ENCODE results near the gene NASP. TPM values are rescaled to one million over a fixed set of nuclear protein-coding genes. Genes with fewer than 3 reads are reported as not detected.
A peak's percentile ranks its signal among the peaks of the same experiment; 100 is the strongest.
"Not testable (repeated sequence)": the region's sequence is repeated elsewhere in the genome, so short reads cannot be mapped to it uniquely, and the experiment has no call there.

The NASP gene
- total and polyA plus RNA-seq, 2 experiments from 2014 or later = 294 to 1,039 TPM

- TF ChIP-seq ZNF462 (CRISPR knock-in tag; IDR thresholded peaks at IDR 0.05) (no peak), ETS1 (IDR thresholded peaks at IDR 0.05) (no peak), STAT1 (IDR thresholded peaks at IDR 0.05; ENCODE audit: unreplicated experiment) (no peak), CTCF (conservative IDR thresholded peaks at IDR 0.05; ENCODE audit: low read depth in 2 of 2) (no peak), POLR2AphosphoS5 (IDR thresholded peaks at IDR 0.05; ENCODE audit: low read depth) (no peak), EZH2 (IDR thresholded peaks at IDR 0.05; ENCODE audit: low read depth, unreplicated experiment) (no peak), ZNF331 (CRISPR knock-in tag; IDR thresholded peaks at IDR 0.05; ENCODE audit: low read depth) (no peak), JUNB (IDR thresholded peaks at IDR 0.05; ENCODE audit: unreplicated experiment) (no peak), CREB1 (CRISPR knock-in tag; IDR thresholded peaks at IDR 0.05; ENCODE audit: low read depth) (no peak), EZH2phosphoT487 (IDR thresholded peaks at IDR 0.05; ENCODE audit: unreplicated experiment) (no peak), NANOG (IDR thresholded peaks at IDR 0.05; ENCODE audit: borderline replicate concordance) (no peak), ZNF114 (CRISPR knock-in tag; IDR thresholded peaks at IDR 0.05) (no peak)
These were observed 10.6 kb downstream of the NASP start (continued) for GRCh38 chr1:45594412-45594811.

- H3K4me3 Mint-ChIP-seq; H3K9me2 ChIP-seq (ENCODE audit: insufficient read depth); H3K4me3 ChIP-seq; DNase-seq (ENCODE audit: low spot score); H3K4me1 ChIP-seq (ENCODE audit: insufficient read depth); H3K27me3 ChIP-seq (ENCODE audit: insufficient read depth); ATAC-seq; H3K4me2 ChIP-seq; H3K9me3 Mint-ChIP-seq; H3K27ac Mint-ChIP-seq; H2AFZ ChIP-seq; H3K27me3 Mint-ChIP-seq (ENCODE audit: insufficient read depth, low read depth, poor library complexity): not testable (repeated sequence)
- Mint-ChIP-seq H3K4me1 (peaks cover 30% of the 10 kb centered on the region), H3K36me3 (ENCODE audit: low read depth) (peaks cover 91% of the 10 kb centered on the region)
- peak overlapping the region; percentile 82 for H3K27ac ChIP-seq (ENCODE audit: low read depth)
- peaks cover 95% of the 10 kb centered on the region for H4K20me1 ChIP-seq (replicated peaks; ENCODE audit: insufficient read depth)
- peaks cover 55% of the 10 kb centered on the region for H3K36me3 ChIP-seq (ENCODE audit: insufficient read depth)
- H3K79me2 ChIP-seq (replicated peaks; ENCODE audit: insufficient read depth) = peaks cover 100% of the 10 kb centered on the region
- H3F3A ChIP-seq (replicated peaks; ENCODE audit: low read depth) = peaks cover 19% of the 10 kb centered on the region; the same call in 1 of the 2 replicates
These were observed 12.9 kb downstream of the NASP start for GRCh38 chr1:45596765-45597164.
